Adrenal gland (tissue), 5 donors: Measurements from ENCODE around the gene NUAK2.

ENCODE experiments used
- CTCF ChIP-seq, 6 experiments: fragments of 450-650 bp in 4 of 6; fragments of 200-600 bp in 2 of 6; sonication (generic) in 1 of 6; IDR thresholded peaks; 1 replicate in 5 of 6; 2 replicates in 1 of 6; pipeline versions ENCODE4 v1.5.1 to v1.8.0; 2016 to 2021; ENCODE audit warnings: antibody characterized with exemption in 6 of 6, mild to moderate bottlenecking in 2 of 6, moderate library complexity in 1 of 6
- POLR2A ChIP-seq, 2 donors: fragments of 450-650 bp; IDR thresholded peaks; one replicate each; pipeline ENCODE4 v1.6.1; 2017; ENCODE audit warnings: antibody characterized with exemption in 2 of 2, mild to moderate bottlenecking in 2 of 2, moderate library complexity in 1 of 2
- donor health status: DM: no; HTN: no; CAD: no.

DNA sequence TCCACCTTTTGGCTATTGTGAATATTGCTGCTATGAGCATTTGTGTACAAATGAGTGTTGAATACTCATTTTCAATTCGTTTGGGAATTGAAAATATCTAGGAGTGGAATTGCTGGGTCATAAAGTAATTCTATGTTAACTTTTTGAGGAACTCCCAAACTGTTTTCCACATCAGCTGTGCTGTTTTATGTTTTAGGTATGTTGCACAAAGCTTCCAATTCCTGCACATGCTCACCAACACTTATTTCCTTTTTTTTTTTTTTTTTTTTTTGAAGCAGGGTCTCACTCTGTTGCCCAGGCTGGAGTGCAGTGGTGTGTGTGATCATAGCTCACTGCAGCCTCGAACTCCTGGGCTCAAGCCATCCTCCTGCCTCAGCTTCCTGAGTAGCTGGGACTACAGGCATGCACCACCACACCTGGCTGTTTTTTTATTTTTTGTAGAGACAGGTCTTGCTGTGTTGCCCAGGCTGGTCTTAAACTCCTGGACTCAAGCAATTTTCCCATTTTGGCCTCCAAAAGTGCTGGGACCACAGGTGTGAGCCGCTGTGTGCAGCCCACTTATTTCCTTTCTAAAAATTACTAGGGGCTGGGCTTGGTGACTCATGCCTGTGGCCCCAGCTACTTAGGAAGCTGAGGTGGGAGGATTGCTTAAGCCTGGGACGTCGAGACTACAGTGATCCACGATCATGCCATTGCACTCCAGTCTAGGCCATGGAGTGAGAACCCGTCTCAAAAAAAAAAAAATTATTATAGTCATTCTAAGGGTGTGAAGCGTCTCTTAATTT lies 60.4 kb downstream of the NUAK2 start:
- TF ChIP-seq CTCF (IDR thresholded peaks at IDR 0.05): no peak
- no peak for TF ChIP-seq POLR2A (IDR thresholded peaks at IDR 0.05)
